IMR-90 (cell line): Measurements from ENCODE around the gene PDK1. TPM values are rescaled to one million over a fixed set of nuclear protein-coding genes. Genes with fewer than 3 reads are reported as not detected.

Experiments used
- ATAC-seq: fragments of 200-7000 bp; cut with Tn5 transposase; 2 replicates; pipeline ENCODE4 v1.9.1; 2020; ENCODE audit warnings: low read depth, mild to moderate bottlenecking, moderate library complexity
- BruUV-seq: library from RNA; stranded (reverse); fragments of 400-500 nt; replicated peaks from 2 replicates; lab custom pipeline; 2021; lab: Mats Ljungman, UMichigan
- CTCF ChIA-PET: fragments of 300-600 bp; formaldehyde crosslinking; extraction: SDS; loops from one replicate; lab custom pipeline; 2021; ENCODE audit warnings: antibody characterized with exemption; lab: Yijun Ruan, JAX
- POLR2A ChIA-PET: fragments of 300-600 bp; sonication (Branson Sonifier 250); formaldehyde crosslinking; loops from one replicate; lab custom pipeline; 2022; ENCODE audit warnings: antibody characterized with exemption; ENCODE audit not compliant: unreplicated experiment; lab: Charles Lee
- DNase-seq: peaks from one replicate; pipeline ENCODE4 v3.0.0; 2013
- H2AFZ ChIP-seq: replicated peaks from 2 replicates; pipeline ENCODE3; 2013; ENCODE audit warnings: low read length, mild to moderate bottlenecking; ENCODE audit not compliant: poor library complexity
- H2AK5ac ChIP-seq: 2 replicates; pipeline ENCODE4 v1.6.1; 2013; ENCODE audit warnings: low read depth, low read length, inconsistent platforms
- H2AK9ac ChIP-seq: replicated peaks from 2 replicates; pipeline ENCODE3; 2013; ENCODE audit warnings: mild to moderate bottlenecking, low read depth, low read length, moderate library complexity; ENCODE audit not compliant: poor library complexity
- H2BK120ac ChIP-seq: 2 replicates; pipeline ENCODE4 v1.6.1; 2013; ENCODE audit warnings: low read depth, low read length, inconsistent platforms
- H2BK15ac ChIP-seq: 3 replicates; pipeline ENCODE4 v1.6.1; 2013; ENCODE audit warnings: low read depth, low read length, inconsistent platforms
- H2BK20ac ChIP-seq: 2 replicates; pipeline ENCODE4 v1.6.1; 2013; ENCODE audit warnings: low read depth, mild to moderate bottlenecking, inconsistent platforms, low read length, moderate library complexity
- H2BK5ac ChIP-seq: 2 replicates; pipeline ENCODE4 v1.6.1; 2013; ENCODE audit warnings: mild to moderate bottlenecking, low read depth, low read length, inconsistent platforms; ENCODE audit not compliant: poor library complexity, severe bottlenecking
- H3K14ac ChIP-seq: replicated peaks from 2 replicates; pipeline ENCODE4 v1.6.1; 2013; ENCODE audit warnings: low read depth, low read length, inconsistent platforms
- H3K18ac ChIP-seq: 2 replicates; pipeline ENCODE4 v1.6.1; 2013; ENCODE audit warnings: low read depth, low read length, control low read depth
- H3K23ac ChIP-seq: 2 replicates; pipeline ENCODE4 v1.6.1; 2013; ENCODE audit warnings: low read depth, low read length, inconsistent platforms
- H3K27ac ChIP-seq: 2 replicates; pipeline ENCODE4 v1.5.1; 2013; ENCODE audit warnings: mild to moderate bottlenecking, control low read depth, low read length; ENCODE audit not compliant: insufficient read depth
- H3K27me3 ChIP-seq: 2 replicates; pipeline ENCODE4 v1.6.1; 2013; ENCODE audit warnings: low read length; ENCODE audit not compliant: control insufficient read depth, insufficient read depth
- H3K36me3 ChIP-seq: 2 replicates; pipeline ENCODE4 v1.6.1; 2013; ENCODE audit warnings: low read length, mixed read lengths; ENCODE audit not compliant: control insufficient read depth, insufficient read depth
- H3K4ac ChIP-seq: 2 replicates; pipeline ENCODE4 v1.6.1; 2013; ENCODE audit warnings: low read depth, low read length, inconsistent platforms
- H3K4me1 ChIP-seq: 2 replicates; pipeline ENCODE4 v1.6.1; 2013; ENCODE audit warnings: low read length, mixed read lengths; ENCODE audit not compliant: control insufficient read depth, insufficient read depth
- H3K4me2 ChIP-seq: 2 replicates; pipeline ENCODE4 v1.6.1; 2013; ENCODE audit warnings: low read depth, mild to moderate bottlenecking, control low read depth, low read length, moderate library complexity
- H3K4me3 ChIP-seq: 2 replicates; pipeline ENCODE4 v1.5.1; 2013; ENCODE audit warnings: low read depth, mild to moderate bottlenecking, control low read depth, low read length, moderate library complexity; ENCODE audit not compliant: insufficient read depth
- H3K56ac ChIP-seq: 2 replicates; pipeline ENCODE4 v1.6.1; 2013; ENCODE audit warnings: low read length, inconsistent platforms; ENCODE audit not compliant: insufficient read depth; ENCODE audit errors: extremely low read depth
- H3K79me1 ChIP-seq, 2 experiments: 2 replicates each; pipeline ENCODE4 v1.6.1; 2013; ENCODE audit warnings: low read length in 2 of 2, inconsistent platforms in 1 of 2, low read depth in 1 of 2
- H3K9ac ChIP-seq: 2 replicates; pipeline ENCODE4 v1.6.1; 2013; ENCODE audit warnings: low read depth, low read length, control low read depth
- H3K9me1 ChIP-seq: 2 replicates; pipeline ENCODE4 v1.6.1; 2013; ENCODE audit warnings: low read length, inconsistent platforms; ENCODE audit not compliant: insufficient read depth
- H3K9me3 ChIP-seq: 2 replicates; pipeline ENCODE4 v1.6.1; 2013; ENCODE audit warnings: low read length; ENCODE audit not compliant: control insufficient read depth, insufficient read depth
- H4K20me1 ChIP-seq: 2 replicates; pipeline ENCODE4 v1.6.1; 2013; ENCODE audit warnings: low read length, inconsistent platforms; ENCODE audit not compliant: insufficient read depth
- H4K5ac ChIP-seq: 2 replicates; pipeline ENCODE4 v1.6.1; 2013; ENCODE audit warnings: mild to moderate bottlenecking, low read depth, low read length, control low read depth
- H4K8ac ChIP-seq, 2 experiments: 2 replicates each; pipeline ENCODE4 v1.6.1; 2013; ENCODE audit warnings: low read depth in 2 of 2, low read length in 2 of 2, control low read depth in 1 of 2, inconsistent platforms in 1 of 2
- H4K91ac ChIP-seq: 2 replicates; pipeline ENCODE4 v1.6.1; 2013; ENCODE audit warnings: low read depth, low read length, inconsistent platforms; ENCODE audit not compliant: insufficient read depth
- FOS ChIP-seq: fragments of 150-350 bp; IDR thresholded peaks from 2 replicates; pipeline ENCODE4 v1.6.1; 2016; ENCODE audit warnings: low read depth, low read length
- USF2 ChIP-seq: fragments of 150-350 bp; IDR thresholded peaks from 2 replicates; pipeline ENCODE4 v1.6.1; 2017; ENCODE audit warnings: mild to moderate bottlenecking, antibody characterized with exemption, low read length, low read depth
- WGBS, 2 experiments: methylation state at CpG; one replicate each; pipeline versions ENCODE4 v1.1.5 to v1.1.7; 2013; ENCODE audit warnings: missing lambda C conversion rate in 2 of 2; ENCODE audit not compliant: insufficient read length in 1 of 2; ENCODE audit errors: extremely low coverage in 2 of 2; 5-methylcytosine and 5-hydroxymethylcytosine counted together
- dilution Hi-C: fragments of 300-500 bp; cut with HindIII; formaldehyde crosslinking; loops from one replicate; pipeline ENCODE4 v1.14.3; 2018; ENCODE audit warnings: low sequenced_read_pairs; ENCODE audit not compliant: unreplicated experiment
- in situ Hi-C: fragments of 300-500 bp; cut with MboI; formaldehyde crosslinking; loops from 3 replicates; pipeline ENCODE4 v1.14.3; 2019; ENCODE audit warnings: low sequenced_read_pairs, inconsistent platforms, mixed read lengths
- intact Hi-C: fragments of 100-400 bp; cut with micrococcal nuclease; formaldehyde crosslinking; loops from 2 replicates; pipeline ENCODE4 v1.10.0; 2022
- polyA plus RNA-seq, 3 experiments: library from polyadenylated mRNA; depleted of rRNA; stranded (reverse); fragments of >200 nt; gene quantifications; 2 replicates each; pipeline ENCODE4 v1.2.3, GENCODE V29; 2012; ENCODE audit warnings: low replicate concordance in 1 of 3
- total RNA-seq: library from RNA; depleted of rRNA; stranded (reverse); fragments of >200 nt; gene quantifications from 2 replicates; pipeline ENCODE4 v1.2.3, GENCODE V29; 2012

PDK1 gene
- total and polyA plus RNA-seq, 2 of the 4 experiments (the other 2 are of a cell fraction) = 38.1 to 85.9 TPM

- Histone ChIP-seq H3K27ac (no peak overlapping the region), H3K14ac (no peak overlapping the region; the same call in 1 of the 2 replicates), H2BK5ac (peak overlapping the region; percentile 61), H4K8ac (no peak overlapping the region; a peak in 1 of 4 replicates), H2AFZ (no peak overlapping the region), H3K79me1 (peaks cover 4 to 7% of the 10 kb centered on the region in 2 experiments; a peak in 2 of 4 replicates), H3K23ac (peak overlapping the region; percentile 50; the same call in 1 of the 2 replicates), H3K18ac (peak overlapping the region; percentile 61; the same call in 1 of the 2 replicates), H3K9ac (no peak overlapping the region), H3K27me3 (no peaks in the 10 kb centered on the region), H3K4me1 (peaks cover 2% of the 10 kb centered on the region; the same call in 1 of the 2 replicates), H4K91ac (no peak overlapping the region), H3K56ac (no peak overlapping the region), H3K4ac (no peak overlapping the region), H4K5ac (no peak overlapping the region; the same call in 1 of the 2 replicates), H3K4me3 (no peak overlapping the region), H2BK120ac (no peak overlapping the region), H2AK9ac (peak overlapping the region; percentile 5), H2BK15ac (no peak overlapping the region), H2BK20ac (no peak overlapping the region), H4K20me1 (no peaks in the 10 kb centered on the region), H3K4me2 (no peak overlapping the region), H3K9me3 (no peaks in the 10 kb centered on the region), H3K9me1 (0 out of 2 replicates have a peak, but pooled peaks cover 4% of the 10 kb centered on the region), H2AK5ac (peak overlapping the region; percentile 42; the same call in 1 of the 2 replicates), H3K36me3 (peaks cover 12% of the 10 kb centered on the region)
- ATAC-seq (no peak), DNase-seq (peak; percentile 61)
- BruUV-seq = no TSS peak
- in situ Hi-C loops (no loop called here), dilution Hi-C loops (no loop called here), intact Hi-C loops (no loop called here)
- ChIA-PET CTCF (interaction anchor here (0.5 to 1.8 kb wide), 2 partner anchors 22 to 54 kb away, joined by 3 to 5 read pairs; no protein-coding TSS in a partner anchor), POLR2A (no interaction called here)
- WGBS, 2 experiments = no CpG with 5 or more reads among the region's 2 CpGs
- TF ChIP-seq FOS (0 out of 2 replicates have a peak, but pooled peaks have one; percentile 8), USF2 (no peak)
Measured at GRCh38 chr2:172624996-172625395, 69.1 kb downstream of the PDK1 start.
